GM12892 (cell line): ENCODE data around the gene STPG2.

Experiments
- POLR2A ChIP-seq: IDR thresholded peaks from 2 replicates; pipeline ENCODE4 v1.6.1; 2011; ENCODE audit warnings: low read depth, low read length, control low read depth
- POLR2AphosphoS5 ChIP-seq: IDR thresholded peaks from 2 replicates; pipeline ENCODE4 v1.6.1; 2011; ENCODE audit warnings: low read depth, low read length, control low read depth
- TAF1 ChIP-seq: IDR thresholded peaks from 2 replicates; pipeline ENCODE4 v1.6.1; 2011; ENCODE audit warnings: low read depth, mild to moderate bottlenecking, control low read depth, low read length, borderline replicate concordance

- TF ChIP-seq POLR2A (no peak), POLR2AphosphoS5 (no peak), TAF1 (no peak)
These were observed 231.9 kb downstream of the STPG2 start for GRCh38 chr4:97911236-97911906.
